A549 (cell line): ENCODE data around the gene SWAP70. TPM values are rescaled to one million over a fixed set of nuclear protein-coding genes. Genes with fewer than 3 reads are reported as not detected.

Source experiments
- ATAC-seq, 2 experiments: fragments of 200-7000 bp in 1 of 2; fragments of >200 bp in 1 of 2; cut with Nextera tagmentation in 1 of 2; cut with Tn5 transposase in 1 of 2; 3 replicates each; pipeline versions ENCODE4 v1.8.0 to v1.9.1; 2018 to 2020; ENCODE audit warnings: mild to moderate bottlenecking in 1 of 2, moderate library complexity in 1 of 2
- CTCF ChIA-PET: fragments of 300-600 bp; sonication (Branson Sonifier 250); formaldehyde crosslinking; extraction: SDS; loops from one replicate; lab custom pipeline; 2021; ENCODE audit warnings: antibody characterized with exemption, inconsistent platforms; lab: Yijun Ruan, JAX
- POLR2A ChIA-PET: fragments of 350-600 bp; formaldehyde crosslinking; extraction: SDS; loops from one replicate; lab custom pipeline; 2021; ENCODE audit warnings: antibody characterized with exemption, inconsistent platforms; lab: Yijun Ruan, JAX
- DNase-seq, 2 experiments: peaks; one replicate each; pipeline versions ENCODE4 v3.0.0 to v3.0.0-alpha.2; 2011 to 2016; ENCODE audit warnings: low read depth in 1 of 2, low spot score in 1 of 2
- FAIRE-seq: peaks from 2 replicates; lab custom pipeline; 2011; peaks lifted over from hg19 to GRCh38; lab: Jason Lieb, UNC
- H3K27ac ChIP-seq, 2 experiments: fragments of >200 bp; sonication (Bioruptor Twin); formaldehyde crosslinking; 3 replicates each; pipeline ENCODE4 v1.5.1; 2016 to 2017
- H3K4me1 ChIP-seq: fragments of >200 bp; sonication (Bioruptor Twin); formaldehyde crosslinking; 3 replicates; pipeline ENCODE4 v1.6.1; 2016
- H3K4me2 ChIP-seq: fragments of >200 bp; sonication (Bioruptor Twin); formaldehyde crosslinking; 3 replicates; pipeline ENCODE4 v1.6.1; 2016
- H3K4me3 ChIP-seq: fragments of >200 bp; sonication (Bioruptor Twin); formaldehyde crosslinking; 3 replicates; pipeline ENCODE4 v1.5.1; 2016
- H3K9me3 ChIP-seq: fragments of >200 bp; sonication (Bioruptor Twin); formaldehyde crosslinking; 3 replicates; pipeline ENCODE4 v1.6.1; 2016
- BHLHE40 ChIP-seq: IDR thresholded peaks from 2 replicates; pipeline ENCODE4 v1.6.1; 2012; ENCODE audit warnings: low read depth, low read length, inconsistent platforms
- CBX8 ChIP-seq: fragments of 200-600 bp; sonication (generic); IDR thresholded peaks from 2 replicates; pipeline ENCODE4 v1.6.1; 2016
- EHF ChIP-seq: fragments of 250-450 bp; sonication (Bioruptor Pico); IDR thresholded peaks from 2 replicates; pipeline ENCODE4 v1.5.0; 2020; ENCODE audit warnings: mild to moderate bottlenecking
- EHMT2 ChIP-seq: fragments of 200-600 bp; sonication (generic); IDR thresholded peaks from 2 replicates; pipeline ENCODE4 v1.6.1; 2016; ENCODE audit warnings: antibody characterized with exemption, low read depth, mild to moderate bottlenecking, moderate library complexity
- EP300 ChIP-seq, 2 experiments: fragments of >200 bp; sonication (Bioruptor Twin); formaldehyde crosslinking; IDR thresholded peaks; 2 replicates in 1 of 2; 3 replicates in 1 of 2; pipeline ENCODE4 v1.6.1; 2016 to 2017
- FOSL2 ChIP-seq, 2 experiments: fragments of 450-650 bp in 1 of 2; fragments of >200 bp in 1 of 2; sonication (Bioruptor Twin) in 1 of 2; formaldehyde crosslinking; IDR thresholded peaks; 2 replicates each; pipeline versions ENCODE4 v1.5.0 to v1.6.1; 2016 to 2020; ENCODE audit warnings: mild to moderate bottlenecking in 1 of 2, moderate library complexity in 1 of 2
- GATA3 ChIP-seq: IDR thresholded peaks from 2 replicates; pipeline ENCODE4 v1.6.1; 2012; ENCODE audit warnings: borderline replicate concordance
- JUNB ChIP-seq: fragments of >200 bp; sonication (Bioruptor Twin); formaldehyde crosslinking; IDR thresholded peaks from 2 replicates; pipeline ENCODE4 v1.6.1; 2016
- KDM1A ChIP-seq: fragments of 200-600 bp; sonication (generic); IDR thresholded peaks from 2 replicates; pipeline ENCODE4 v1.6.1; 2016; ENCODE audit warnings: low read depth, mild to moderate bottlenecking
- MAZ ChIP-seq: fragments of 150-350 bp; IDR thresholded peaks from 2 replicates; pipeline ENCODE4 v1.6.1; 2014; ENCODE audit warnings: antibody characterized with exemption, low read depth, low read length, borderline replicate concordance
- PHF8 ChIP-seq: fragments of 200-600 bp; sonication (generic); IDR thresholded peaks from 2 replicates; pipeline ENCODE4 v1.6.1; 2016; ENCODE audit warnings: low read depth, mild to moderate bottlenecking, antibody characterized with exemption, moderate library complexity, borderline replicate concordance
- RARB ChIP-seq: fragments of 250-450 bp; sonication (Bioruptor Pico); IDR thresholded peaks from 2 replicates; pipeline ENCODE4 v1.8.0; 2021; ENCODE audit warnings: mild to moderate bottlenecking, moderate library complexity
- RCOR1 ChIP-seq: fragments of 150-350 bp; IDR thresholded peaks from 2 replicates; pipeline ENCODE4 v1.6.1; 2014; ENCODE audit warnings: antibody characterized with exemption, low read length, low read depth
- RNF2 ChIP-seq: fragments of 200-600 bp; sonication (generic); IDR thresholded peaks from 2 replicates; pipeline ENCODE4 v1.6.1; 2016; ENCODE audit warnings: low read depth, mild to moderate bottlenecking, antibody characterized with exemption, moderate library complexity, borderline replicate concordance
- SMC3 ChIP-seq: fragments of >200 bp; sonication (Bioruptor Twin); formaldehyde crosslinking; IDR thresholded peaks from 3 replicates; pipeline ENCODE4 v1.6.1; 2018; ENCODE audit warnings: inconsistent platforms
- ZSCAN20 ChIP-seq: fragments of 250-450 bp; sonication (Bioruptor Pico); IDR thresholded peaks from 2 replicates; pipeline ENCODE4 v1.8.0; 2022; ENCODE audit warnings: mild to moderate bottlenecking, moderate library complexity
- WGBS: methylation state at CpG from one replicate; pipeline ENCODE4 v1.1.6; 2017; ENCODE audit errors: missing lambda C conversion rate; 5-methylcytosine and 5-hydroxymethylcytosine counted together
- polyA plus RNA-seq, 4 experiments: library from polyadenylated mRNA; depleted of rRNA in 3 of 4; stranded (reverse); fragments of >200 nt; fragmentation: RNase III in 1 of 4; extraction: RNeasy Plus Mini Kit Qiagen cat#74134 plus additional on column Dnase treatment in 1 of 4; gene quantifications; 2 replicates in 3 of 4; 3 replicates in 1 of 4; pipeline ENCODE4 v1.2.3, GENCODE V29; 2011 to 2017
- TF ChIP-seq, protein P1 (sequence below): fragments of >200 bp; sonication (Bioruptor Twin); formaldehyde crosslinking; IDR thresholded peaks from 3 replicates; pipeline ENCODE4 v1.6.1; 2016
- TF ChIP-seq, protein P2 (sequence below): IDR thresholded peaks from 2 replicates; pipeline ENCODE4 v1.6.1; 2012
- TF ChIP-seq, protein P3 (sequence below): fragments of 250-450 bp; sonication (Bioruptor Pico); IDR thresholded peaks from 2 replicates; pipeline ENCODE4 v1.5.0; 2020; ENCODE audit warnings: low read depth, mild to moderate bottlenecking, moderate library complexity
- TF ChIP-seq, protein P4 (sequence below): fragments of >200 bp; sonication (Bioruptor Twin); formaldehyde crosslinking; IDR thresholded peaks from 3 replicates; pipeline ENCODE4 v1.5.1; 2016
- TF ChIP-seq, protein P5 (sequence below): fragments of 250-450 bp; sonication (Bioruptor Pico); IDR thresholded peaks from 2 replicates; pipeline ENCODE4 v1.5.0; 2021; ENCODE audit warnings: mild to moderate bottlenecking, moderate library complexity, borderline replicate concordance

The SWAP70 gene
- polyA plus RNA-seq, 2 of the 4 experiments (the other 2 are of a cell fraction): 24.5 to 25.5 TPM

DNA sequence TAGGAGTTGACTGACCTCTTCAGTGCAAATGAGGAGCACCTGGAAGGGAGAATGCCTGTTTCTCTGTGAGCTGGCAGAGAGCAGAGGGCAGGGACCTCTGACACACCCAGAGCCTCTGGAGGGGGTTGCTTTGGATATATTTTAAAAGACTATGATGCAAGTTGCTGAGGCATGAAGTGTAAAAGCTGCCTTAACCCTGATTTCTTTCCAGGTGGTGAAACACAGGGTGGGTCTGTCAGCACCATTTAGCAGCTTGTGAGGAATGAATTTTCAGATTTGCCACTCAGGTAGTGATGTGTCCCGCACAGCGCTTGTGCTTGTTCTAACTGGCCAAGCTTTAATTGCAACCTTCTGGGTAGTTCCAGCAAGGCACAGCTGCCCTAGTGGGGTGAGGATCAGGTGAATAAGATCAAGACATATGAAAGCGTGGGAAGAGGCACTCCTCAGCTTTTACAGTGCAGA is 90.2 kb downstream of the SWAP70 start:
- WGBS: 83% methylated on average over 3 of the region's 3 CpGs
- peak overlapping the region; percentile 25; the same call in 1 of the 3 replicates for H3K4me2 ChIP-seq
- no peak overlapping the region for H3K4me3 ChIP-seq
- peaks cover 38% of the 10 kb centered on the region for H3K4me1 ChIP-seq
- H3K27ac ChIP-seq: peak overlapping the region; percentile 15 to 50; a peak in 3 of 6 replicates
- TF ChIP-seq GATA3: no peak
- no peak for TF ChIP-seq KDM1A
- no peak for TF ChIP-seq PHF8
- TF ChIP-seq, protein P1, sequence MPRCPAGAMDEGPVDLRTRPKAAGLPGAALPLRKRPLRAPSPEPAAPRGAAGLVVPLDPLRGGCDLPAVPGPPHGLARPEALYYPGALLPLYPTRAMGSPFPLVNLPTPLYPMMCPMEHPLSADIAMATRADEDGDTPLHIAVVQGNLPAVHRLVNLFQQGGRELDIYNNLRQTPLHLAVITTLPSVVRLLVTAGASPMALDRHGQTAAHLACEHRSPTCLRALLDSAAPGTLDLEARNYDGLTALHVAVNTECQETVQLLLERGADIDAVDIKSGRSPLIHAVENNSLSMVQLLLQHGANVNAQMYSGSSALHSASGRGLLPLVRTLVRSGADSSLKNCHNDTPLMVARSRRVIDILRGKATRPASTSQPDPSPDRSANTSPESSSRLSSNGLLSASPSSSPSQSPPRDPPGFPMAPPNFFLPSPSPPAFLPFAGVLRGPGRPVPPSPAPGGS: no peak
- no peak for TF ChIP-seq JUNB
- no peak for TF ChIP-seq BHLHE40
- no peak for TF ChIP-seq SMC3
- no peak for TF ChIP-seq RNF2
- no peak for TF ChIP-seq RCOR1
- TF ChIP-seq ZSCAN20: no peak
- TF ChIP-seq, protein P2, sequence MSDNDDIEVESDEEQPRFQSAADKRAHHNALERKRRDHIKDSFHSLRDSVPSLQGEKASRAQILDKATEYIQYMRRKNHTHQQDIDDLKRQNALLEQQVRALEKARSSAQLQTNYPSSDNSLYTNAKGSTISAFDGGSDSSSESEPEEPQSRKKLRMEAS: no peak
- no peak for TF ChIP-seq RARB (CRISPR knock-in tag)
- no peak for TF ChIP-seq MAZ
- TF ChIP-seq, protein P3, sequence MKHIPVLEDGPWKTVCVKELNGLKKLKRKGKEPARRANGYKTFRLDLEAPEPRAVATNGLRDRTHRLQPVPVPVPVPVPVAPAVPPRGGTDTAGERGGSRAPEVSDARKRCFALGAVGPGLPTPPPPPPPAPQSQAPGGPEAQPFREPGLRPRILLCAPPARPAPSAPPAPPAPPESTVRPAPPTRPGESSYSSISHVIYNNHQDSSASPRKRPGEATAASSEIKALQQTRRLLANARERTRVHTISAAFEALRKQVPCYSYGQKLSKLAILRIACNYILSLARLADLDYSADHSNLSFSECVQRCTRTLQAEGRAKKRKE (CRISPR knock-in tag): no peak
- TF ChIP-seq, protein P4, sequence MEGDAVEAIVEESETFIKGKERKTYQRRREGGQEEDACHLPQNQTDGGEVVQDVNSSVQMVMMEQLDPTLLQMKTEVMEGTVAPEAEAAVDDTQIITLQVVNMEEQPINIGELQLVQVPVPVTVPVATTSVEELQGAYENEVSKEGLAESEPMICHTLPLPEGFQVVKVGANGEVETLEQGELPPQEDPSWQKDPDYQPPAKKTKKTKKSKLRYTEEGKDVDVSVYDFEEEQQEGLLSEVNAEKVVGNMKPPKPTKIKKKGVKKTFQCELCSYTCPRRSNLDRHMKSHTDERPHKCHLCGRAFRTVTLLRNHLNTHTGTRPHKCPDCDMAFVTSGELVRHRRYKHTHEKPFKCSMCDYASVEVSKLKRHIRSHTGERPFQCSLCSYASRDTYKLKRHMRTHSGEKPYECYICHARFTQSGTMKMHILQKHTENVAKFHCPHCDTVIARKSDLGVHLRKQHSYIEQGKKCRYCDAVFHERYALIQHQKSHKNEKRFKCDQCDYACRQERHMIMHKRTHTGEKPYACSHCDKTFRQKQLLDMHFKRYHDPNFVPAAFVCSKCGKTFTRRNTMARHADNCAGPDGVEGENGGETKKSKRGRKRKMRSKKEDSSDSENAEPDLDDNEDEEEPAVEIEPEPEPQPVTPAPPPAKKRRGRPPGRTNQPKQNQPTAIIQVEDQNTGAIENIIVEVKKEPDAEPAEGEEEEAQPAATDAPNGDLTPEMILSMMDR: no peak
- TF ChIP-seq EHF (CRISPR knock-in tag): no peak
- no peak for TF ChIP-seq CBX8
- no peak for ATAC-seq
- no peak for DNase-seq
- H3K9me3 ChIP-seq: no peaks in the 10 kb centered on the region
- ChIA-PET CTCF (interaction anchor here (1.3 to 4.7 kb wide), 2 partner anchors 141 to 555 kb away, joined by 3 to 29 read pairs; no protein-coding TSS in a partner anchor), POLR2A (interaction anchor here (1.2 kb wide), 1 partner anchor 555 kb away, joined by 3 read pairs; no protein-coding TSS in a partner anchor)
- no peak for FAIRE-seq

DNA sequence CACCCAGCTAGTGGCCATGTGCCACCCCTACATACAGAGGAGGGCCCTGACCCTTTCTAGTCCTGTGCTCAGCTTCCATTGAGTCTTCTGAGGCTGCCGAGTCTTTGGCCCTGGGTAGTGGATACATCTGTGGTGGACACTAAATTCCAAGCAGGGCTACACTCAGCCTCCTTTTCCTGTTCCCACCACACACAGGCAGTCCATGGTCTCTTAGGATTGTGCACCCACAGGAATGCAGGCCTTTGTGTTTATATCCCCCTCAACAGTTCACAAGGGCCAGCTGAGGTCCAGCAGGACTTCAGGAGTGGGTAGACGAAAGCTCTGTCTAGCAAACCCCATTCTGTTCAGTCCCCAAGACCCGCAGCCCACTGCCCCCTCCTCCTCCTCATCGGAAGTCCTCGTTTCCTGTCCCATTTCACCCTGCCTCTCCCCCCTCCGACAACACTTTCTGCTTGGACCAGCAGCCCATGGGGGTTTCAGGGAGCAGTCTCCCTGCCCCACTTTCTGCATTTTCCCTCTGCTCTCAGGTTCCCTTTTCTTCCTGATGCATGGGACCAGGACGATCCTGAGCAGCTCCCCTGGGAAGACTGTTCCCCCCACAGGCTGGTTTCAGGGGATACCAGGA is 91.8 kb downstream of the SWAP70 start:
- 91% methylated on average over 7 of the region's 7 CpGs for WGBS
- Histone ChIP-seq H3K27ac (peak overlapping the region in 1 of 2 experiments; percentile 95; a peak in 3 of 6 replicates), H3K4me1 (peaks cover 55% of the 10 kb centered on the region), H3K9me3 (no peaks in the 10 kb centered on the region), H3K4me2 (no peak overlapping the region), H3K4me3 (no peak overlapping the region)
- DNase-seq: no peak
- no peak for TF ChIP-seq KDM1A
- no peak for TF ChIP-seq EP300 (IDR thresholded peaks at IDR 0.05)
- TF ChIP-seq, protein P5, sequence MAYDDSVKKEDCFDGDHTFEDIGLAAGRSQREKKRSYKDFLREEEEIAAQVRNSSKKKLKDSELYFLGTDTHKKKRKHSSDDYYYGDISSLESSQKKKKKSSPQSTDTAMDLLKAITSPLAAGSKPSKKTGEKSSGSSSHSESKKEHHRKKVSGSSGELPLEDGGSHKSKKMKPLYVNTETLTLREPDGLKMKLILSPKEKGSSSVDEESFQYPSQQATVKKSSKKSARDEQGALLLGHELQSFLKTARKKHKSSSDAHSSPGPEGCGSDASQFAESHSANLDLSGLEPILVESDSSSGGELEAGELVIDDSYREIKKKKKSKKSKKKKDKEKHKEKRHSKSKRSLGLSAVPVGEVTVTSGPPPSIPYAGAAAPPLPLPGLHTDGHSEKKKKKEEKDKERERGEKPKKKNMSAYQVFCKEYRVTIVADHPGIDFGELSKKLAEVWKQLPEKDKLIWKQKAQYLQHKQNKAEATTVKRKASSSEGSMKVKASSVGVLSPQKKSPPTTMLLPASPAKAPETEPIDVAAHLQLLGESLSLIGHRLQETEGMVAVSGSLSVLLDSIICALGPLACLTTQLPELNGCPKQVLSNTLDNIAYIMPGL (CRISPR knock-in tag): no peak
- no peak for TF ChIP-seq FOSL2 (IDR thresholded peaks at IDR 0.05)
- no peak for TF ChIP-seq FOSL2 (CRISPR knock-in tag; IDR thresholded peaks at IDR 0.05)
- TF ChIP-seq, protein P4: no peak
- TF ChIP-seq EHMT2: no peak
- TF ChIP-seq PHF8: no peak
- TF ChIP-seq RCOR1: no peak
- no peak for FAIRE-seq
- ChIA-PET CTCF (interaction anchor here (0.6 to 4.7 kb wide), 6 partner anchors 9 to 611 kb away, joined by 3 to 29 read pairs (median 8); no protein-coding TSS in a partner anchor), POLR2A (interaction anchor here (0.7 to 1.0 kb wide), 2 partner anchors 268 to 552 kb away, joined by 3 read pairs; no protein-coding TSS in a partner anchor)
- ATAC-seq: no peak
